Sigmoid colon (tissue), 4 donors: ENCODE results near the gene PARP2.

Experiments used
- EP300 ChIP-seq, 4 donors: sonication (generic); formaldehyde crosslinking; IDR thresholded peaks; one replicate each; pipeline ENCODE4 v1.6.1; 2017; ENCODE audit warnings: antibody characterized with exemption in 4 of 4
- TF ChIP-seq, protein P1 (sequence below), 4 experiments: fragments of 450-650 bp in 3 of 4; fragments of 200-600 bp in 1 of 4; IDR thresholded peaks; one replicate each; pipeline ENCODE4 v1.5.1; 2016 to 2019; ENCODE audit warnings: antibody characterized with exemption in 4 of 4, mild to moderate bottlenecking in 3 of 4, moderate library complexity in 2 of 4

DNA sequence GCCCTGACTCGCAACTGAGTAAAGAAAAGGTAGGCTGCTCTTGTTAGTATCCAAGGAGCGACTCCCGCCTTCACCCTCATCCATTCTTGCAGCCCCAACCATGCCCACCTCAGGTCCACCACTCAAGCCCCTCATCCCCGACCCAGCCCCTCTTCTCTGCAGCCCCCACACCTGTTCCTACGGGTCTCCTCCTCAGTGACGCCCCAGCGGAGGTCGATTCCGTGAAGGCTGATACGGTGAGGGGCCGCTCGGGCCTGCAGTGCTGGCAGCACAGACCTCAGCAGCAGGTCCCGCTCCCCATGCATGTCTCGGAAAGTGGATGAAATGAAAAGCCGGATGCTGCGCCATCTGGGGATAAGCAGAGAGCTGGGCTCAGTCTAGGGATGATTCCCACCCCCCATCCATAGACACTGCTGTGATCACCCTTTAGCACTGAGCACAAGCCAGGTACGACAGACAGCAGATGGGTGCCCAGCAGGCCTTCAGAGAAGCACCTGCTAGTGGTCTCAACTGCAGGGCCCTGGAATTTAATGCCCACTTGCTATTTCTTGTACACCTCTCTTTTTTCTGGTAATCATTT lies 42.9 kb downstream of the PARP2 start:
- TF ChIP-seq, protein P1, sequence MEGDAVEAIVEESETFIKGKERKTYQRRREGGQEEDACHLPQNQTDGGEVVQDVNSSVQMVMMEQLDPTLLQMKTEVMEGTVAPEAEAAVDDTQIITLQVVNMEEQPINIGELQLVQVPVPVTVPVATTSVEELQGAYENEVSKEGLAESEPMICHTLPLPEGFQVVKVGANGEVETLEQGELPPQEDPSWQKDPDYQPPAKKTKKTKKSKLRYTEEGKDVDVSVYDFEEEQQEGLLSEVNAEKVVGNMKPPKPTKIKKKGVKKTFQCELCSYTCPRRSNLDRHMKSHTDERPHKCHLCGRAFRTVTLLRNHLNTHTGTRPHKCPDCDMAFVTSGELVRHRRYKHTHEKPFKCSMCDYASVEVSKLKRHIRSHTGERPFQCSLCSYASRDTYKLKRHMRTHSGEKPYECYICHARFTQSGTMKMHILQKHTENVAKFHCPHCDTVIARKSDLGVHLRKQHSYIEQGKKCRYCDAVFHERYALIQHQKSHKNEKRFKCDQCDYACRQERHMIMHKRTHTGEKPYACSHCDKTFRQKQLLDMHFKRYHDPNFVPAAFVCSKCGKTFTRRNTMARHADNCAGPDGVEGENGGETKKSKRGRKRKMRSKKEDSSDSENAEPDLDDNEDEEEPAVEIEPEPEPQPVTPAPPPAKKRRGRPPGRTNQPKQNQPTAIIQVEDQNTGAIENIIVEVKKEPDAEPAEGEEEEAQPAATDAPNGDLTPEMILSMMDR (IDR thresholded peaks at IDR 0.05): no peak
- TF ChIP-seq EP300 (IDR thresholded peaks at IDR 0.05): no peak
